Ascending aorta (tissue), 2 donors: ENCODE data around the gene SRC. TPM values are rescaled to one million over a fixed set of nuclear protein-coding genes. Genes with fewer than 3 reads are reported as not detected.
A peak's percentile ranks its signal among the peaks of the same experiment; 100 is the strongest.

ENCODE experiments used
- DNase-seq, 2 donors: peaks; one replicate each; pipeline ENCODE4 v3.0.0-alpha.2; 2019; ENCODE audit warnings: low spot score in 2 of 2
- H3K27ac ChIP-seq, 2 donors: fragments of 200-600 bp; sonication (generic); one replicate each; pipeline ENCODE4 v1.5.1; 2016 to 2017; ENCODE audit warnings: mild to moderate bottlenecking in 1 of 2
- H3K27me3 ChIP-seq: fragments of 200-600 bp; sonication (generic); one replicate; pipeline ENCODE4 v1.5.1; 2017
- H3K36me3 ChIP-seq, 2 donors: fragments of 200-600 bp; sonication (generic); one replicate each; pipeline ENCODE4 v1.5.1; 2016
- H3K4me1 ChIP-seq, 2 donors: fragments of 200-600 bp; sonication (generic); one replicate each; pipeline ENCODE4 v1.5.1; 2016 to 2017; ENCODE audit warnings: mild to moderate bottlenecking in 1 of 2
- H3K4me3 ChIP-seq, 2 donors: fragments of 200-600 bp; sonication (generic); one replicate each; pipeline ENCODE4 v1.5.1; 2016 to 2017; ENCODE audit warnings: mild to moderate bottlenecking in 1 of 2
- H3K9me3 ChIP-seq, 2 donors: fragments of 200-600 bp; sonication (generic); one replicate each; pipeline ENCODE4 v1.5.1; 2016
- intact Hi-C: fragments of 100-400 bp; cut with DNase I; formaldehyde crosslinking; loops from one replicate; pipeline ENCODE4 v1.15.1; 2023
- total RNA-seq: library from RNA; depleted of rRNA; stranded (reverse); fragments of >200 nt; gene quantifications from one replicate; pipeline ENCODE4 v1.1.0, GENCODE V29; 2016
- TF ChIP-seq, protein P1 (sequence below), 3 experiments: fragments of 200-600 bp in 2 of 3; fragments of 450-650 bp in 1 of 3; sonication (generic) in 2 of 3; IDR thresholded peaks; one replicate each; pipeline ENCODE4 v1.5.1; 2016 to 2019; ENCODE audit warnings: antibody characterized with exemption in 3 of 3, mild to moderate bottlenecking in 1 of 3, moderate library complexity in 1 of 3

SRC gene
- total RNA-seq, 1 donor from 2014 or later: 67.4 TPM

DNA sequence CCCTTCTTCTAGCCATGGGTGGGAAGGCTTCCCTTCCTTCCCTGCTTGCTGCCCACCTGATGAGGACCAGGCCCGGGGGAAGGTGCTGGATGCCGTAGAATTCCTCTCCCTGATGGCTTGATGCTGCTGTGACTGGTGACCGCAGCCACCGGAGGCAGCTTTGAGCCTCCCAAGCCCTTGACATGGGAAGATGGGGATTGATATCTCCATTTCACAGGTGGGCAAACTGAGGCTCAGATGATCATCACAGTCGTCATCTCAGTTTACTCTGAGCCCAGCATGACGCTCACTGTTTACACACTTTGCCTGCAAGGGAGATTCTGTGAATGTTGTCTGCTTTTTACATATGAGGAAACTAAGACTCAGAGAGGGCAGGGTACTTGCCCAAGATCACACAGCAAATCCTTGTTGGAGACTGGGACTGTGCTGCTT, 43.9 kb downstream of the SRC start:
- H3K36me3 ChIP-seq: peaks cover 31 to 42% of the 10 kb centered on the region in 2 donors

DNA sequence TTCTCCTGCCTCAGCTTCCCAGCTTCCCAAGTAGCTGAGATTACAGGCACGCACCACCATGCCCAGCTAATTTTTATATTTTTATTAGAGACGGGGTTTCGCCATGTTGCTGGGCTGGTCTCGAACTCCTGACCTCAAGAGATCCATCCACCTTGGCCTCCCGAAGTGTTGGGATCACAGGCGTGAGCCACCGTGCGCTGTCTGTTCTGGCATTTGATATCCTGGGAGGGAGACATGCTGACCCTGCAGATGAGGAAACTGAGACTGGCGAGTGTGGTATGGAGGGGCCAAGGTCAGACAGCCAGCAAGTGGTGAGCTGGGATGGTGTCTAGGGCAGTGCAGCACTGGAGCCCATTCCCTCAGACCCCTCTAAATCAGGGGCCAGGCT, 44.6 kb downstream of the SRC start:
- Histone ChIP-seq H3K36me3 (peaks cover 31 to 38% of the 10 kb centered on the region in 2 donors), H3K27me3 (no peaks in the 10 kb centered on the region), H3K4me3 (no peak overlapping the region), H3K4me1 (peaks cover 12 to 29% of the 10 kb centered on the region in 2 donors), H3K27ac (no peak overlapping the region), H3K9me3 (no peaks in the 10 kb centered on the region)
- TF ChIP-seq, protein P1, sequence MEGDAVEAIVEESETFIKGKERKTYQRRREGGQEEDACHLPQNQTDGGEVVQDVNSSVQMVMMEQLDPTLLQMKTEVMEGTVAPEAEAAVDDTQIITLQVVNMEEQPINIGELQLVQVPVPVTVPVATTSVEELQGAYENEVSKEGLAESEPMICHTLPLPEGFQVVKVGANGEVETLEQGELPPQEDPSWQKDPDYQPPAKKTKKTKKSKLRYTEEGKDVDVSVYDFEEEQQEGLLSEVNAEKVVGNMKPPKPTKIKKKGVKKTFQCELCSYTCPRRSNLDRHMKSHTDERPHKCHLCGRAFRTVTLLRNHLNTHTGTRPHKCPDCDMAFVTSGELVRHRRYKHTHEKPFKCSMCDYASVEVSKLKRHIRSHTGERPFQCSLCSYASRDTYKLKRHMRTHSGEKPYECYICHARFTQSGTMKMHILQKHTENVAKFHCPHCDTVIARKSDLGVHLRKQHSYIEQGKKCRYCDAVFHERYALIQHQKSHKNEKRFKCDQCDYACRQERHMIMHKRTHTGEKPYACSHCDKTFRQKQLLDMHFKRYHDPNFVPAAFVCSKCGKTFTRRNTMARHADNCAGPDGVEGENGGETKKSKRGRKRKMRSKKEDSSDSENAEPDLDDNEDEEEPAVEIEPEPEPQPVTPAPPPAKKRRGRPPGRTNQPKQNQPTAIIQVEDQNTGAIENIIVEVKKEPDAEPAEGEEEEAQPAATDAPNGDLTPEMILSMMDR (IDR thresholded peaks at IDR 0.05): no peak
- intact Hi-C loops: no loop called here
- DNase-seq: peak in 1 of 2 donors; percentile 44

More for the DNA sequence above, 43.9 kb downstream of the SRC start:
- H3K27me3 ChIP-seq: no peaks in the 10 kb centered on the region
- TF ChIP-seq, protein P1 (IDR thresholded peaks at IDR 0.05): no peak
- peaks cover 7 to 24% of the 10 kb centered on the region in 2 donors for H3K4me1 ChIP-seq
- no peak overlapping the region for H3K4me3 ChIP-seq
- intact Hi-C loops: loop anchor here (10.0 kb wide), 1 partner anchor 195 kb away; no protein-coding TSS in a partner anchor
- no peak overlapping the region for H3K27ac ChIP-seq
- DNase-seq: peak in 1 of 2 donors; percentile 54
- H3K9me3 ChIP-seq: no peaks in the 10 kb centered on the region

DNA sequence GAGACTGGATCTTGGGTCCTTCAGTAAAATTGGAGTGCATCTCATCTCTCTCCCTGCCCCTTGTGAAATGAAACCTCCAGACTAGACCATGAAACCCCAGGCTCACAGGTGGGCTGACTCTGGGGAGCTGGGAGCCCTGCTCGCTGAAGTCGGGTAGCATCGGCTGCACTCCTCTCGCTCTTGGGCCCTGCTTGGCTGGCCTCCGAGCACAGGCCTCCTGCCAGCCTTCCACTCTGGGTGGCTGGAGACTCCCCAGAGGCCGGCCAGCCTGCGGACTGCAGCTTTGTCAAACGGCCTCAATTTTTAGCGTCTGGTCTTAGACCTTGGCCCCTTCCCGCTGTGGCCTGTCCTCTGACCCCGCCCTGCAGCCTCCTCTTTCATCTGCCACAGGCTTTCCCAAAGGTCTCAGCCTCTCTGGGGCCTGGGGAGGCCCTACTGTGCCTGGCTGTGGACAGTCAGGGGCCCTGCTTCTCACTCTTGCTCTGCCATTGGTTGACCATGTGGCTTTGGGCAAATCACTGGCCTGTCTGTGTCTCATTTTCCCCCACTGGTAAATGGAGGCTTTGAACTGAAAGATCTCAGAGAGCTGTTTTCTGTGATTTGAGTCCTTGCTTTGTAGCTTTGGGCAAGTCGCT, 45.1 kb downstream of the SRC start:
- H3K9me3 ChIP-seq: no peaks in the 10 kb centered on the region
- H3K4me3 ChIP-seq: no peak overlapping the region
- TF ChIP-seq, protein P1 (IDR thresholded peaks at IDR 0.05): no peak
- H3K27me3 ChIP-seq: no peaks in the 10 kb centered on the region
- H3K4me1 ChIP-seq: peaks cover 12 to 31% of the 10 kb centered on the region in 2 donors
- intact Hi-C loops: no loop called here
- H3K27ac ChIP-seq: no peak overlapping the region
- DNase-seq: peak in 1 of 2 donors; percentile 66
- peaks cover 27 to 34% of the 10 kb centered on the region in 2 donors for H3K36me3 ChIP-seq

DNA sequence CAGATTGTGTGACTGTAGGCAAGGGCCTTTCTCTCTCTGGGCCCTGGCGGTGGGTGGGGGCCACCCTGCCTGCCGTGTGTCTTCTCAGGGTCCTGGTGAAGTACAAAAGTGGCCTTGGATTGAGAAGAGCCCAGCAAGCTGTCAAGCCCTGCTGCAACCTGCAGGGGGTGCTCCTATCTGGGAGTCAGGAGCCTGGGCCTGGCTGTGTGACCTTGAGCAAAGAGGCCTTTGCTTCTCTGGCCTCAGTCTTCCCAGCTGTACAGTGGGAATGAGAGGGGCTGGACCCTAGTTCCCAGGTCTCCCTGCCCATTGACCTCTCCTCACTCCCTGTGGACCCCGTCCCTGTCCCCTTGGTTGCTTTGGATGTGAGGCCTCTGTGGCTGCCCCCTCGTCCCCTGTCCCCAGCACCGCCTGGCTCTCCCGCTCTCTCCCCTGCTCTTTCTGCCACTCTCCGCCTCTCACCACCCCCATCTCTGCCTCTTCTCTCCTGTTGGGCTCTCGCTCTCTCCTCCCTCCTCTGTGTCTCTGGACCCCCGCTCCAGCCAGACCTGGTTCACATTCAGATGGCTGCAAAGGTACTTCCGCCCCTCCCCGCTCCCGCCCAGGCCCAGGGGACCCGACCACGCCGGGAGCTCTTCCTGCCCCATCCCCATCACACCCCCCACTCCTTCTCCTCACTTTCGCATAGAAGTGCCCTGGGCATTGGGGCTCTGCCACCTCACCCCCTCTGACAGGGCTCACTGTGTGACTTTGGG, 46.7 kb downstream of the SRC start:
- H3K4me3 ChIP-seq: no peak overlapping the region
- intact Hi-C loops: no loop called here
- H3K27me3 ChIP-seq: no peaks in the 10 kb centered on the region
- H3K36me3 ChIP-seq: peaks cover 23 to 32% of the 10 kb centered on the region in 2 donors
- TF ChIP-seq, protein P1 (IDR thresholded peaks at IDR 0.05): peak in 1 of 3 experiments; percentile 4
- peaks cover 12 to 38% of the 10 kb centered on the region in 2 donors for H3K4me1 ChIP-seq
- DNase-seq: no peak
- no peaks in the 10 kb centered on the region for H3K9me3 ChIP-seq
- H3K27ac ChIP-seq: peak overlapping the region; percentile 40 to 65

DNA sequence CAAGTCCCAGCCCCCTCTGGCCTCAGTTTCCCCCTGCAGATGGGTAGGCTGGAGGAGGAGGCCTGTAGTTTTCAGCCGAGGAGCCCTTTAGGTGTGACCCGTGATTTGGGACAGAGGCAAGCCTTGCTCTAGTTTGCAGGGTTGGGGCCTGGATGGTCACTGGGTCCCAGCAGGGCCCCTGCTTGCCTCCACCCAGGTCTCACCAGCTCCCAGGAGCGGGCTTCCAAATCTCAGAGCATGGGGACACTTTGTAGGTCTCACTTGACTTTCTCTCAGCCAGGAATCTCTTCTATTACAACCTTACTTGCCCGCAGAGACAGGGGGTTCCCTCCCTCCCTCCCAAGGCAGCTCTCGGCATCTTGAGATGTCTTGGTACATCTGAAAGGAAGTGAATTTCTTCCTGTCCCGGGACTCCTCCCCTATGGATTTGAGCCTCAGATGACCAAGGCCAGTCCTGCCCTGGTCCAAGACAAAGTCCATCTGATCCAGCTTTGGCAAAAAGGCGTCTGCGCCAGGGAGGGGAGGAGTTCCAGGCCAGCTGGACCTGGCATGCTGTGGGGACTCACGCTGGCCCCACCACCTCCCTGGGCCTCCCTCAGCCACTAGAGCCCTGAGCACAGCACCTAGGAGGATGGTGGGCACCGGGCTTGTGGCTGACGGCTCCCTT, 47.4 kb downstream of the SRC start:
- Histone ChIP-seq H3K27ac (peak overlapping the region; percentile 40 to 65), H3K36me3 (peaks cover 25 to 32% of the 10 kb centered on the region in 2 donors), H3K4me3 (no peak overlapping the region), H3K4me1 (peaks cover 12 to 38% of the 10 kb centered on the region in 2 donors), H3K27me3 (no peaks in the 10 kb centered on the region), H3K9me3 (no peaks in the 10 kb centered on the region)
- TF ChIP-seq, protein P1 (IDR thresholded peaks at IDR 0.05): no peak
- intact Hi-C loops: no loop called here
- DNase-seq: peak in 1 of 2 donors; percentile 77
